ENCODE data around the gene ELMOD1.
A peak's percentile ranks its signal among the peaks of the same experiment; 100 is the strongest.
"Not testable (repeated sequence)": the region's sequence is repeated elsewhere in the genome, so short reads cannot be mapped to it uniquely, and the experiment has no call there.

Gene ELMOD1

GRCh38 chr11:107590460-107591377, at the start of gene ELMOD1:
Gene ELMOD1 (plus strand): TSS chr11:107591147. CDS start chr11:107618190, 27,043 bp downstream.
- DNase-seq: no peak

GRCh38 chr11:107545101-107545514, 45.8 kb upstream of the ELMOD1 start:
- no peak for DNase-seq

GRCh38 chr11:107547961-107548360, 43.0 kb upstream of the ELMOD1 start:
- no peak for DNase-seq

GRCh38 chr11:107549253-107549953, 41.5 kb upstream of the ELMOD1 start:
- no peak for DNase-seq

GRCh38 chr11:107549954-107550285, 41.0 kb upstream of the ELMOD1 start:
- DNase-seq: no peak

GRCh38 chr11:107550304-107550703, 40.6 kb upstream of the ELMOD1 start:
- DNase-seq: no peak

GRCh38 chr11:107561688-107562087, 29.3 kb upstream of the ELMOD1 start:
- no peak for DNase-seq

- no peak for DNase-seq
Observed at GRCh38 chr11:107562647-107563208, 28.2 kb upstream of the ELMOD1 start.

GRCh38 chr11:107563702-107564101, 27.2 kb upstream of the ELMOD1 start:
- peak; percentile 16 for DNase-seq

GRCh38 chr11:107564877-107565218, 26.1 kb upstream of the ELMOD1 start:
- no peak for DNase-seq

GRCh38 chr11:107565219-107565937, 25.6 kb upstream of the ELMOD1 start, which contains the start of gene ALKBH8:
Gene ALKBH8 (minus strand): TSS chr11:107565735. CDS start chr11:107560893, 4,842 bp downstream.
- DNase-seq: peak; percentile 37

- DNase-seq: not testable (repeated sequence)
Observed at GRCh38 chr11:107565955-107566501, 24.9 kb upstream of the ELMOD1 start.

GRCh38 chr11:107566569-107566968, 24.4 kb upstream of the ELMOD1 start:
- no peak for DNase-seq

- no peak for DNase-seq
Observed at GRCh38 chr11:107567739-107568335, 23.1 kb upstream of the ELMOD1 start.

GRCh38 chr11:107570015-107570414, 20.9 kb upstream of the ELMOD1 start:
- DNase-seq: no peak

GRCh38 chr11:107573438-107573837, 17.5 kb upstream of the ELMOD1 start:
- DNase-seq: no peak

- peak; percentile 4 for DNase-seq
Observed at GRCh38 chr11:107576497-107577345, 14.2 kb upstream of the ELMOD1 start.

- no peak for DNase-seq
Observed at GRCh38 chr11:107577346-107577711, 13.6 kb upstream of the ELMOD1 start.

GRCh38 chr11:107579169-107579568, 11.8 kb upstream of the ELMOD1 start:
- not testable (repeated sequence) for DNase-seq

GRCh38 chr11:107581147-107581546, 9.8 kb upstream of the ELMOD1 start:
- DNase-seq: no peak

- DNase-seq: no peak
Observed at GRCh38 chr11:107583629-107584195, 7.2 kb upstream of the ELMOD1 start.
